Esophagus squamous epithelium (tissue), 5 donors: ENCODE results near the gene C1orf174. TPM values are rescaled to one million over a fixed set of nuclear protein-coding genes. Genes with fewer than 3 reads are reported as not detected.

ENCODE experiments used
- DNase-seq: peaks from one replicate; lab custom pipeline; 2025; lab: John Stamatoyannopoulos, UW
- H3K27ac ChIP-seq, 4 donors: fragments of 200-600 bp; sonication (generic); one replicate each; pipeline ENCODE4 v1.5.1; 2016 to 2019; ENCODE audit warnings: mild to moderate bottlenecking in 1 of 4
- H3K27me3 ChIP-seq, 4 donors: fragments of 200-600 bp; sonication (generic); 1 replicate in 3 of 4; 2 replicates in 1 of 4; pipeline versions ENCODE4 v1.5.1 to v1.6.0; 2017 to 2021; ENCODE audit warnings: antibody characterized with exemption in 1 of 4
- H3K36me3 ChIP-seq, 3 donors: fragments of 200-600 bp; sonication (generic); one replicate each; pipeline ENCODE4 v1.5.1; 2016 to 2019
- H3K4me1 ChIP-seq, 3 donors: fragments of 200-600 bp; sonication (generic); one replicate each; pipeline ENCODE4 v1.5.1; 2017 to 2019
- H3K4me3 ChIP-seq, 4 donors: fragments of 200-600 bp; sonication (generic); 1 replicate in 3 of 4; 2 replicates in 1 of 4; pipeline ENCODE4 v1.5.1; 2016 to 2019; ENCODE audit warnings: mild to moderate bottlenecking in 2 of 4, moderate library complexity in 1 of 4
- H3K9me3 ChIP-seq, 3 donors: fragments of 200-600 bp; sonication (generic); one replicate each; pipeline ENCODE4 v1.5.1; 2016 to 2019
- CTCF ChIP-seq, 6 experiments: fragments of 450-650 bp in 4 of 6; fragments of 200-600 bp in 2 of 6; sonication (generic) in 2 of 6; IDR thresholded peaks; one replicate each; pipeline ENCODE4 v1.5.1; 2016 to 2019; ENCODE audit warnings: antibody characterized with exemption in 6 of 6, mild to moderate bottlenecking in 4 of 6, moderate library complexity in 4 of 6
- POLR2A ChIP-seq, 4 donors: fragments of 450-650 bp; IDR thresholded peaks; one replicate each; pipeline ENCODE4 v1.6.1; 2017; ENCODE audit warnings: antibody characterized with exemption in 4 of 4, mild to moderate bottlenecking in 4 of 4, moderate library complexity in 3 of 4
- WGBS, 2 donors: methylation state at CpG; one replicate each; pipeline ENCODE4 v1.1.5; 2018; 5-methylcytosine and 5-hydroxymethylcytosine counted together
- intact Hi-C: fragments of 100-400 bp; cut with DNase I; formaldehyde crosslinking; loops from one replicate; pipeline ENCODE4 v1.15.0; 2022
- total RNA-seq, 4 donors: library from RNA; depleted of rRNA; stranded (reverse); fragments of >200 nt; gene quantifications; one replicate each; pipeline ENCODE4 v1.1.0, GENCODE V29; 2016
- donor health status: DM: yes; HTN: yes; CAD: no.

The C1orf174 gene
- total RNA-seq, 4 donors from 2014 or later, result 14.1 to 25.4 (median 23.9) TPM

- H3K27me3 ChIP-seq, result no peaks in the 10 kb centered on the region
- H3K36me3 ChIP-seq, result peaks cover 8 to 89% (median 12%) of the 10 kb centered on the region in 3 donors
- no peak for TF ChIP-seq CTCF (IDR thresholded peaks at IDR 0.05)
- no peak for TF ChIP-seq POLR2A (IDR thresholded peaks at IDR 0.05)
- H3K4me1 ChIP-seq, result no peaks in the 10 kb centered on the region
- DNase-seq, result no peak
- no peak overlapping the region for H3K27ac ChIP-seq
- 50 to 100% methylated on average over 1 to 2 of the region's 18 CpGs for WGBS, 2 donors
- H3K9me3 ChIP-seq, result no peaks in the 10 kb centered on the region
- intact Hi-C loops, result no loop called here
- no peak overlapping the region for H3K4me3 ChIP-seq
These were observed 30.2 kb downstream of the C1orf174 start for GRCh38 chr1:3869751-3870301.

GRCh38 chr1:3868464-3869006, 31.5 kb downstream of the C1orf174 start:
- intact Hi-C loops, result no loop called here
- no peaks in the 10 kb centered on the region for H3K4me1 ChIP-seq
- H3K4me3 ChIP-seq, result no peak overlapping the region
- H3K27me3 ChIP-seq, result no peaks in the 10 kb centered on the region
- DNase-seq, result no peak
- TF ChIP-seq POLR2A (IDR thresholded peaks at IDR 0.05), result no peak
- TF ChIP-seq CTCF (IDR thresholded peaks at IDR 0.05), result no peak
- 69 to 94% methylated on average over 11 to 12 of the region's 13 CpGs for WGBS, 2 donors
- peaks cover 8 to 78% (median 12%) of the 10 kb centered on the region in 3 donors for H3K36me3 ChIP-seq
- H3K9me3 ChIP-seq, result no peaks in the 10 kb centered on the region
- H3K27ac ChIP-seq, result no peak overlapping the region

GRCh38 chr1:3865606-3866160, 34.4 kb downstream of the C1orf174 start:
- 78 to 92% methylated on average over 4 to 11 of the region's 18 CpGs for WGBS, 2 donors
- no peak for DNase-seq

GRCh38 chr1:3864884-3865283, 35.2 kb downstream of the C1orf174 start:
- WGBS, 2 donors, result 85 to 86% methylated on average over 6 of the region's 6 CpGs
- no peaks in the 10 kb centered on the region for H3K27me3 ChIP-seq
- H3K4me3 ChIP-seq, result no peak overlapping the region
- no peaks in the 10 kb centered on the region for H3K4me1 ChIP-seq
- DNase-seq, result no peak
- no peaks in the 10 kb centered on the region for H3K9me3 ChIP-seq
- intact Hi-C loops, result no loop called here
- H3K36me3 ChIP-seq, result peaks cover 5 to 41% (median 6%) of the 10 kb centered on the region in 3 donors
- TF ChIP-seq CTCF (IDR thresholded peaks at IDR 0.05) (no peak), POLR2A (IDR thresholded peaks at IDR 0.05) (no peak)
- H3K27ac ChIP-seq, result no peak overlapping the region

More at GRCh38 chr1:3865606-3866160, 34.4 kb downstream of the C1orf174 start:
- TF ChIP-seq POLR2A (IDR thresholded peaks at IDR 0.05) (no peak), CTCF (IDR thresholded peaks at IDR 0.05) (no peak)
- Histone ChIP-seq H3K27me3 (no peaks in the 10 kb centered on the region), H3K4me1 (no peaks in the 10 kb centered on the region), H3K9me3 (no peaks in the 10 kb centered on the region), H3K27ac (no peak overlapping the region), H3K4me3 (no peak overlapping the region), H3K36me3 (peaks cover 6 to 49% (median 8%) of the 10 kb centered on the region in 3 donors)
- intact Hi-C loops, result no loop called here

GRCh38 chr1:3863231-3863935, 36.7 kb downstream of the C1orf174 start:
- Histone ChIP-seq H3K4me1 (peaks cover 0 to 9% (median 3%) of the 10 kb centered on the region in 3 donors), H3K27ac (no peak overlapping the region), H3K9me3 (no peaks in the 10 kb centered on the region), H3K36me3 (peaks cover 0 to 26% (median 0%) of the 10 kb centered on the region in 3 donors), H3K4me3 (no peak overlapping the region), H3K27me3 (no peaks in the 10 kb centered on the region)
- TF ChIP-seq POLR2A (IDR thresholded peaks at IDR 0.05) (no peak), CTCF (IDR thresholded peaks at IDR 0.05) (no peak)
- intact Hi-C loops, result no loop called here
- WGBS, 2 donors, result 75 to 80% methylated on average over 12 of the region's 12 CpGs
- no peak for DNase-seq
